Activated CD4-positive, alpha-beta memory T cell treated with anti-CD3 and anti-CD28 coated beads for 36 hours (primary cell): ENCODE data around the gene MCM9. TPM values are rescaled to one million over a fixed set of nuclear protein-coding genes. Genes with fewer than 3 reads are reported as not detected.
A peak's percentile ranks its signal among the peaks of the same experiment; 100 is the strongest.

ENCODE experiments used
- CTCF ChIA-PET: fragments of 350-600 bp; sonication (Branson Sonifier 250); formaldehyde crosslinking; loops from one replicate; lab custom pipeline; 2021; ENCODE audit warnings: antibody characterized with exemption, inconsistent platforms; lab: Charles Lee
- POLR2A ChIA-PET: fragments of 350-600 bp; sonication (Branson Sonifier 250); formaldehyde crosslinking; loops from one replicate; lab custom pipeline; 2021; ENCODE audit warnings: antibody characterized with exemption; lab: Charles Lee
- DNase-seq: peaks from one replicate; pipeline ENCODE4 v3.0.0-alpha.2; 2020
- H3K27ac Mint-ChIP-seq: one replicate; pipeline ENCODE4 v1.8.0; 2021; ENCODE audit warnings: mixed read lengths
- H3K27me3 Mint-ChIP-seq: one replicate; pipeline ENCODE4 v1.8.0; 2021; ENCODE audit warnings: mixed read lengths
- H3K36me3 Mint-ChIP-seq: one replicate; pipeline ENCODE4 v1.8.0; 2021; ENCODE audit warnings: mixed read lengths
- H3K4me1 Mint-ChIP-seq: one replicate; pipeline ENCODE4 v1.8.0; 2021; ENCODE audit warnings: low read depth, mixed read lengths
- H3K4me3 Mint-ChIP-seq: one replicate; pipeline ENCODE4 v1.8.0; 2021; ENCODE audit warnings: mild to moderate bottlenecking, mixed read lengths
- H3K9me3 Mint-ChIP-seq: one replicate; pipeline ENCODE4 v1.8.0; 2021; ENCODE audit warnings: mixed read lengths
- intact Hi-C: fragments of 100-400 bp; cut with micrococcal nuclease; formaldehyde crosslinking; loops from one replicate; pipeline ENCODE4 v1.15.1; 2023
- total RNA-seq, 2 experiments: library from RNA; stranded (reverse); gene quantifications; one replicate each; pipeline ENCODE4 v1.2.3, GENCODE V29; 2021

MCM9 gene
- total RNA-seq, 2 experiments from 2014 or later = 14.4 to 14.7 TPM

- Mint-ChIP-seq H3K27me3 (no peaks in the 10 kb centered on the region), H3K4me1 (peaks cover 23% of the 10 kb centered on the region), H3K4me3 (no peak overlapping the region), H3K9me3 (peaks cover 2% of the 10 kb centered on the region), H3K36me3 (peaks cover 27% of the 10 kb centered on the region), H3K27ac (no peak overlapping the region)
- CTCF ChIA-PET = no interaction called here
- POLR2A ChIA-PET = no interaction called here
- DNase-seq = no peak
- intact Hi-C loops = no loop called here
These were observed 2.5 kb downstream of the MCM9 start for GRCh38 chr6:118932421-118932820.

- intact Hi-C loops = no loop called here
These were observed 3.5 kb downstream of the MCM9 start for GRCh38 chr6:118931436-118931835.

GRCh38 chr6:118930680-118931079 lies 4.3 kb downstream of the MCM9 start:
- Mint-ChIP-seq H3K9me3 (no peaks in the 10 kb centered on the region), H3K27me3 (no peaks in the 10 kb centered on the region), H3K36me3 (peaks cover 28% of the 10 kb centered on the region), H3K4me1 (peaks cover 18% of the 10 kb centered on the region), H3K4me3 (no peak overlapping the region), H3K27ac (no peak overlapping the region)
- intact Hi-C loops = no loop called here
- ChIA-PET CTCF (interaction anchor here (0.6 kb wide), 1 partner anchor 122 kb away, joined by 3 read pairs; no protein-coding TSS in a partner anchor), POLR2A (no interaction called here)
- DNase-seq = no peak

More at GRCh38 chr6:118931436-118931835, 3.5 kb downstream of the MCM9 start:
- no peak overlapping the region for H3K27ac Mint-ChIP-seq
- H3K9me3 Mint-ChIP-seq = no peaks in the 10 kb centered on the region
- ChIA-PET POLR2A (no interaction called here), CTCF (no interaction called here)
- H3K4me1 Mint-ChIP-seq = peaks cover 21% of the 10 kb centered on the region
- no peak for DNase-seq
- no peaks in the 10 kb centered on the region for H3K27me3 Mint-ChIP-seq
- no peak overlapping the region for H3K4me3 Mint-ChIP-seq
- peaks cover 28% of the 10 kb centered on the region for H3K36me3 Mint-ChIP-seq

- POLR2A ChIA-PET = no interaction called here
- intact Hi-C loops = no loop called here
- Mint-ChIP-seq H3K27me3 (no peaks in the 10 kb centered on the region), H3K4me3 (no peak overlapping the region), H3K36me3 (peaks cover 47% of the 10 kb centered on the region), H3K27ac (no peak overlapping the region), H3K9me3 (no peaks in the 10 kb centered on the region), H3K4me1 (no peaks in the 10 kb centered on the region)
- CTCF ChIA-PET = no interaction called here
- DNase-seq = no peak
These were observed 11.9 kb downstream of the MCM9 start for GRCh38 chr6:118923035-118923434.

GRCh38 chr6:118921084-118921483 lies 13.9 kb downstream of the MCM9 start:
- no peak for DNase-seq
- POLR2A ChIA-PET = no interaction called here
- H3K4me1 Mint-ChIP-seq = no peaks in the 10 kb centered on the region
- no peak overlapping the region for H3K4me3 Mint-ChIP-seq
- no peaks in the 10 kb centered on the region for H3K27me3 Mint-ChIP-seq
- CTCF ChIA-PET = no interaction called here
- no peaks in the 10 kb centered on the region for H3K9me3 Mint-ChIP-seq
- no peak overlapping the region for H3K27ac Mint-ChIP-seq
- H3K36me3 Mint-ChIP-seq = peaks cover 44% of the 10 kb centered on the region
- intact Hi-C loops = no loop called here

GRCh38 chr6:118918329-118918725 lies 16.6 kb downstream of the MCM9 start:
- POLR2A ChIA-PET = no interaction called here
- intact Hi-C loops = no loop called here
- Mint-ChIP-seq H3K27me3 (no peaks in the 10 kb centered on the region), H3K4me3 (no peak overlapping the region), H3K27ac (no peak overlapping the region), H3K4me1 (peaks cover 4% of the 10 kb centered on the region), H3K9me3 (no peaks in the 10 kb centered on the region), H3K36me3 (peaks cover 56% of the 10 kb centered on the region)
- DNase-seq = no peak
- CTCF ChIA-PET = no interaction called here

- H3K27me3 Mint-ChIP-seq = no peaks in the 10 kb centered on the region
- ChIA-PET CTCF (no interaction called here), POLR2A (no interaction called here)
- intact Hi-C loops = no loop called here
- H3K4me3 Mint-ChIP-seq = no peak overlapping the region
- DNase-seq = no peak
- peaks cover 56% of the 10 kb centered on the region for H3K36me3 Mint-ChIP-seq
- no peak overlapping the region for H3K27ac Mint-ChIP-seq
- H3K4me1 Mint-ChIP-seq = peaks cover 4% of the 10 kb centered on the region
- H3K9me3 Mint-ChIP-seq = no peaks in the 10 kb centered on the region
These were observed 17.2 kb downstream of the MCM9 start for GRCh38 chr6:118917546-118918328.

GRCh38 chr6:118914598-118914997 lies 20.4 kb downstream of the MCM9 start:
- ChIA-PET CTCF (interaction anchor here (1.2 kb wide), 1 partner anchor 196 kb away, joined by 3 read pairs; no protein-coding TSS in a partner anchor), POLR2A (no interaction called here)
- no peak for DNase-seq
- Mint-ChIP-seq H3K9me3 (no peaks in the 10 kb centered on the region), H3K27ac (no peak overlapping the region), H3K27me3 (no peaks in the 10 kb centered on the region), H3K36me3 (peaks cover 44% of the 10 kb centered on the region), H3K4me1 (peaks cover 4% of the 10 kb centered on the region), H3K4me3 (no peak overlapping the region)
- intact Hi-C loops = no loop called here

GRCh38 chr6:118913161-118913560 lies 21.8 kb downstream of the MCM9 start:
- DNase-seq = no peak
- no peaks in the 10 kb centered on the region for H3K9me3 Mint-ChIP-seq
- peaks cover 46% of the 10 kb centered on the region for H3K36me3 Mint-ChIP-seq
- H3K27ac Mint-ChIP-seq = no peak overlapping the region
- H3K4me1 Mint-ChIP-seq = peaks cover 4% of the 10 kb centered on the region
- intact Hi-C loops = no loop called here
- ChIA-PET CTCF (no interaction called here), POLR2A (no interaction called here)
- H3K4me3 Mint-ChIP-seq = no peak overlapping the region
- H3K27me3 Mint-ChIP-seq = no peaks in the 10 kb centered on the region

GRCh38 chr6:118912646-118913045 lies 22.3 kb downstream of the MCM9 start:
- CTCF ChIA-PET = no interaction called here
- DNase-seq = no peak
- H3K4me1 Mint-ChIP-seq = peaks cover 4% of the 10 kb centered on the region

GRCh38 chr6:118908441-118908840 lies 26.5 kb downstream of the MCM9 start:
- H3K4me3 Mint-ChIP-seq = no peak overlapping the region
- H3K27me3 Mint-ChIP-seq = no peaks in the 10 kb centered on the region
- no peak for DNase-seq
- intact Hi-C loops = no loop called here
- H3K36me3 Mint-ChIP-seq = peaks cover 45% of the 10 kb centered on the region
- H3K4me1 Mint-ChIP-seq = peaks cover 39% of the 10 kb centered on the region
- ChIA-PET POLR2A (no interaction called here), CTCF (interaction anchor here (0.6 kb wide), 1 partner anchor 1353 kb away, joined by 4 read pairs; no protein-coding TSS in a partner anchor)
- no peaks in the 10 kb centered on the region for H3K9me3 Mint-ChIP-seq
- H3K27ac Mint-ChIP-seq = no peak overlapping the region

More at GRCh38 chr6:118912646-118913045, 22.3 kb downstream of the MCM9 start:
- POLR2A ChIA-PET = no interaction called here
- H3K27me3 Mint-ChIP-seq = no peaks in the 10 kb centered on the region
- intact Hi-C loops = no loop called here
- peaks cover 49% of the 10 kb centered on the region for H3K36me3 Mint-ChIP-seq
- no peak overlapping the region for H3K27ac Mint-ChIP-seq
- no peak overlapping the region for H3K4me3 Mint-ChIP-seq
- H3K9me3 Mint-ChIP-seq = no peaks in the 10 kb centered on the region

- peak overlapping the region; percentile 83 for H3K27ac Mint-ChIP-seq
- ChIA-PET POLR2A (no interaction called here), CTCF (interaction anchor here (0.6 to 1.7 kb wide), 2 partner anchors 205 to 410 kb away, joined by 5 read pairs; no protein-coding TSS in a partner anchor)
- H3K36me3 Mint-ChIP-seq = peaks cover 52% of the 10 kb centered on the region
- intact Hi-C loops = loop anchor here (1.0 kb wide), 1 partner anchor 10 kb away; no protein-coding TSS in a partner anchor
- H3K4me1 Mint-ChIP-seq = peaks cover 63% of the 10 kb centered on the region
- DNase-seq = no peak
- no peak overlapping the region for H3K4me3 Mint-ChIP-seq
- H3K9me3 Mint-ChIP-seq = no peaks in the 10 kb centered on the region
- H3K27me3 Mint-ChIP-seq = no peaks in the 10 kb centered on the region
These were observed 29.1 kb downstream of the MCM9 start for GRCh38 chr6:118905851-118906250.
